Mesodermal cell (in vitro differentiated cells): ENCODE results near the gene ZNF521.

Source experiments
- H3K27ac ChIP-seq: 2 replicates; pipeline ENCODE4 v1.7.0; 2013; ENCODE audit warnings: mild to moderate bottlenecking, low read depth, low read length, moderate library complexity; ENCODE audit not compliant: severe bottlenecking
- H3K36me3 ChIP-seq: 2 replicates; pipeline ENCODE4 v1.7.1; 2013; ENCODE audit warnings: mild to moderate bottlenecking, low read length, moderate library complexity; ENCODE audit not compliant: control insufficient read depth, insufficient read depth
- H3K4me1 ChIP-seq: one replicate; pipeline ENCODE4 v1.7.1; 2013; ENCODE audit warnings: mild to moderate bottlenecking, low read length; ENCODE audit not compliant: insufficient read depth, control insufficient read depth, poor library complexity, severe bottlenecking
- H3K4me3 ChIP-seq: 2 replicates; pipeline ENCODE4 v1.7.0; 2013; ENCODE audit warnings: low read length, control low read depth, mild to moderate bottlenecking; ENCODE audit not compliant: insufficient read depth, poor library complexity, severe bottlenecking; ENCODE audit errors: extremely low read depth
- H3K9me3 ChIP-seq: 2 replicates; pipeline ENCODE4 v1.7.1; 2013; ENCODE audit warnings: mild to moderate bottlenecking, low read length, moderate library complexity; ENCODE audit not compliant: control insufficient read depth
- WGBS, 2 experiments: methylation state at CpG; one replicate each; pipeline ENCODE4 v1.1.5; 2013; ENCODE audit warnings: missing lambda C conversion rate in 2 of 2; ENCODE audit not compliant: insufficient coverage in 2 of 2; 5-methylcytosine and 5-hydroxymethylcytosine counted together

Gene ZNF521

DNA sequence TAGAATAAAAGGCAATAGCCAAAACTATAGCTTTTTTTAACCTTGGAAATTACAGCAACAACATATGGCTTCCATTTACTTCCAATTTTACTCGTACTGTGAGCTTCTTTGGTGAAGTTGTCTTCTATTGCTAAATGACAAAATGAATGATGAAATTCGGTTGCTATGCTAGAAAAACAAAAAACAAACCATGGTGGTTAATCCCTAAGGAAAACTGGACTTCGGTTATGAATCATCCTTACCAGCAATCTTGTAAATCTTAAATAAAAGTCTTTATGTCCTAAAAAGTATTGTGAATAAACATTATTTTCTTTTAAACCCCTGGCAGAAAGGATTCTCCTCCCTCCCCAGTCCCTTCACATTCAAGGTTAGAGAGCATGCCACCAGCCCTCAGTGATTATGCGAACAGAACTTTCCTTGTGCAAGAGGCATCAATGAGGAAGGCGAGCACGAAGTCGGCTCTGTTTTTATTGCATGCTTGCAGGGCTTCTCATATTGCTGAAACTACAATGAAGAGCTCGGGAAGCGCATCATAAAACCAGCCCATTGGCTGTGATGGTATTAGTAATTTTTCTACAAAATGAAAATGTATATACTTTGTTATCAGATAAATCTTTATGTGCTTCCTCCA is 62.9 kb downstream of the ZNF521 start:
- 70 to 77% methylated on average over 4 of the region's 9 CpGs for WGBS, 2 experiments
- no peak overlapping the region for H3K4me3 ChIP-seq
- H3K4me1 ChIP-seq, result peaks cover 41% of the 10 kb centered on the region
- H3K27ac ChIP-seq, result peak overlapping the region; percentile 86
- no peaks in the 10 kb centered on the region for H3K36me3 ChIP-seq
- no peaks in the 10 kb centered on the region for H3K9me3 ChIP-seq

DNA sequence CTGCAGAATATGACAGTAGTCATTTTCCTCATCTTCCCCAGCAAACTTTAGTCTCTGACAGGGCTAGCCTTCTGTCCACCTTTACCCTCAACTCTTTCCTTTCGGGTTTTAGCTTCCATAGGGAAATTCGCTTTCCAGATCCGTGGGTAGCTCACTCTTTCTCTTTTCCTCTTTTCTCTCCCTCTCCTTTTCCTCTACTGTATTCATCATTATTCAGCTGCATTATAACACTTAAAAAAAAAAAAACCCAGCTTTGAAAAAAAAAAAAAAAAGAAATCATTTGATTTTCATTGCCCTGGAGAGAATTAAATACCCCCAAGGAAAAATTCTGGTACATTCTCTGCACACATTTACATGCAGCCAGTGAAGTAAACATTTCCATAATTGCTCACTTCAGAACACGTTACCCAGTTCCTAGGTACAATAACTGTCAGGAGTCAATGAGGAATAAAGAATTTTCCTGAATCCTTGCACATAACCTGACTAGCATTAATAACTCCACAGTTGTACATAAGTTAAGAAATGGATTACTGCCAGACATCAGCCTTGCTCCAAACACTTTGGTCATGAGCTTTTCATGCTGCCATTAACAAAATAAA is 63.5 kb downstream of the ZNF521 start:
- 88 to 93% methylated on average over 3 of the region's 4 CpGs for WGBS, 2 experiments
- H3K4me3 ChIP-seq, result no peak overlapping the region
- no peaks in the 10 kb centered on the region for H3K9me3 ChIP-seq
- H3K36me3 ChIP-seq, result no peaks in the 10 kb centered on the region
- peaks cover 42% of the 10 kb centered on the region for H3K4me1 ChIP-seq
- H3K27ac ChIP-seq, result peak overlapping the region; percentile 67

DNA sequence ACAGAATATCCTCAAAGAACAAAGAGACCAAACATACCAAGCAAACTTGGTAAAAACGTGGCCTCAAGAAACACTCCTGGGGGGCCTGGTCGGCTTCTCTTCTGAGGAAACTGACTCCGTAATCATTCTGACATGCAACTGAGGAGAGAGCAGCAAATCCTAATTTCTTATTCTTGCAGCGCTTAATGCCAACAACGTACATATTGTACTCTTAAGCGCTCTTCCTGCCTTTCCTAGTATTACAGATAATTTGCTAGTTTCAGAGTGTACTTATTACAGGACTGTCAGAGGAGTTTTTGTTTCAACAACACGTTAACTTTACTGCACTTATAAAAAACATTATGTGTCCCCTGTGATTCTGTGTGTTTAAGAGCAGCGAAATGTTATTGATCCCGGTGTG is 64.9 kb downstream of the ZNF521 start:
- H3K27ac ChIP-seq, result peak overlapping the region; percentile 66
- no peaks in the 10 kb centered on the region for H3K36me3 ChIP-seq
- no peak overlapping the region for H3K4me3 ChIP-seq
- WGBS, 2 experiments, result 87 to 90% methylated on average over 3 to 6 of the region's 9 CpGs
- peaks cover 45% of the 10 kb centered on the region for H3K4me1 ChIP-seq
- H3K9me3 ChIP-seq, result no peaks in the 10 kb centered on the region

- Histone ChIP-seq H3K27ac (peak overlapping the region; percentile 66), H3K36me3 (no peaks in the 10 kb centered on the region), H3K9me3 (no peaks in the 10 kb centered on the region), H3K4me3 (no peak overlapping the region), H3K4me1 (peaks cover 45% of the 10 kb centered on the region)
- 47 to 61% methylated on average over 2 of the region's 10 CpGs for WGBS, 2 experiments
Measured at GRCh38 chr18:25284861-25285550, 67.0 kb downstream of the ZNF521 start.

DNA sequence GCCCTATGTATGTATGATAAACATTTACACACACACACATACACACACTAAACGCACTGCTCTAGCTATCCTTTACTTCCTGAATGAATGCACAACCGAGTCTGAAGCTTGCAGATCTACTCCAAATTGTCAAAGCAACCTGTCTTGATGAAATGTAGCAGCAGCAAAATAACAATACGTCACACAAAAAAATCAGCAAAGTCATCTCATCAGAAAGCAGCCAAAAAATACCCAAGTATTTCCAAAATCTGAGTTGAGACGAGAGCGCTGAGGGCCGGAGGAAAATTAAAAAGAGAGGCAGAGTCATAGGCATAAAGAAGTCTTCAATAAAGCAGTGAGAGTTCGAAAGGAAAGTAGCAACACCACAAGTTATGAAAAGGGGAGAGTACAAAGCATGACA is 67.7 kb downstream of the ZNF521 start:
- Histone ChIP-seq H3K36me3 (no peaks in the 10 kb centered on the region), H3K27ac (peak overlapping the region; percentile 68), H3K9me3 (no peaks in the 10 kb centered on the region), H3K4me1 (peaks cover 38% of the 10 kb centered on the region), H3K4me3 (no peak overlapping the region)
- 89 to 94% methylated on average over 6 to 7 of the region's 7 CpGs for WGBS, 2 experiments

DNA sequence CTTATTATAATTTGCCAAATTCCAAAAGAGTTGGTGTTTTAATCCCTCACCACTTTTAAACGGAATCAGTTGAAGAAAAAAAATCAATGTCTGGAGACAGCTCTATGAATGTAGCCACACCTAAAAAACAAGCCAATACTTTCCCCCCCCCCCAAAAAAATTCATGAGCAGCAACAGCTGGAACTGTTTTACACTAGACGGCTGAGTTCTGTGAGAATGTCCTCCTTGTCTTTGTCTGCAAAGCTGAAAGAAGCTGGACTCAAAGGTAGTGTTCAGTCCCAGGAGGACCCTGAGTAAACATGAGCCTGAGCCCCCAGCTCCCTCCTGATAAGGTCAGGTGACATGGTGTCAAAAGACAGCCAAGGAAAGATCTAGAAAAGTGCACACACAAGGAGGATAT is 68.2 kb downstream of the ZNF521 start:
- peak overlapping the region; percentile 2 for H3K27ac ChIP-seq
- H3K4me1 ChIP-seq, result peaks cover 35% of the 10 kb centered on the region
- 86 to 100% methylated on average over 1 of the region's 2 CpGs for WGBS, 2 experiments

GRCh38 chr18:25282896-25283703 is 68.9 kb downstream of the ZNF521 start:
- Histone ChIP-seq H3K4me3 (no peak overlapping the region), H3K27ac (peak overlapping the region; percentile 24)
- WGBS, 2 experiments, result 77 to 100% methylated on average over 2 to 3 of the region's 4 CpGs

More for the DNA sequence above, 68.2 kb downstream of the ZNF521 start:
- Histone ChIP-seq H3K9me3 (no peaks in the 10 kb centered on the region), H3K4me3 (no peak overlapping the region), H3K36me3 (no peaks in the 10 kb centered on the region)

GRCh38 chr18:25282282-25282681 is 69.7 kb downstream of the ZNF521 start:
- H3K4me1 ChIP-seq, result peaks cover 34% of the 10 kb centered on the region
- H3K27ac ChIP-seq, result no peak overlapping the region
- H3K4me3 ChIP-seq, result no peak overlapping the region
- H3K9me3 ChIP-seq, result no peaks in the 10 kb centered on the region
- WGBS, 2 experiments, result 91 to 100% methylated on average over 2 to 7 of the region's 8 CpGs
- H3K36me3 ChIP-seq, result no peaks in the 10 kb centered on the region

More at GRCh38 chr18:25282896-25283703, 68.9 kb downstream of the ZNF521 start:
- H3K4me1 ChIP-seq, result peaks cover 35% of the 10 kb centered on the region
- no peaks in the 10 kb centered on the region for H3K36me3 ChIP-seq
- no peaks in the 10 kb centered on the region for H3K9me3 ChIP-seq

DNA sequence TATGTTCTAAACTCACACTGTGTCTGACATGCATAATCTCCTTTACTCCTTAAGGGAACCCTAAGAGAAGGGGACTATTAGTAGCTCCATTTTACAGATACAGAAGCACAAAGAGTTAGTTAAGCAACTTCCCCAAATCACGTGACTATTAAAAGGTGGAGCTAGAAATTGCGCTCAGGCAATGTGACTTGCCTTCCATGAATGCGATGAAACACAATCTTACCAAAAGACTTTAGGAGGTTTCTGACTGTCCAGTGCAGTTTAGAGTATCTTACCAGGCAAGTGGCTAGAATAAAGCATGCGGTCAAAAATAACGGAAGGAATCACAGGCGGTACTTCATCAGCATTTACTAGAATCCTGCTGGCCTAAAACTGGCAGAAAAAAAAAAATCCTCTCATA is 70.4 kb downstream of the ZNF521 start:
- no peak overlapping the region for H3K4me3 ChIP-seq
- H3K36me3 ChIP-seq, result no peaks in the 10 kb centered on the region
- H3K9me3 ChIP-seq, result no peaks in the 10 kb centered on the region
- 83 to 96% methylated on average over 4 to 6 of the region's 6 CpGs for WGBS, 2 experiments
- H3K27ac ChIP-seq, result no peak overlapping the region
- H3K4me1 ChIP-seq, result peaks cover 27% of the 10 kb centered on the region

- no peaks in the 10 kb centered on the region for H3K9me3 ChIP-seq
- H3K36me3 ChIP-seq, result no peaks in the 10 kb centered on the region
- H3K4me1 ChIP-seq, result peaks cover 12% of the 10 kb centered on the region
- 100% methylated on average over 1 to 2 of the region's 6 CpGs for WGBS, 2 experiments
- no peak overlapping the region for H3K4me3 ChIP-seq
- H3K27ac ChIP-seq, result no peak overlapping the region
Measured at GRCh38 chr18:25279961-25280360, 72.0 kb downstream of the ZNF521 start.
